Keratinocyte (primary cell): ENCODE measurements around the gene SCAMP1. TPM values are rescaled to one million over a fixed set of nuclear protein-coding genes. Genes with fewer than 3 reads are reported as not detected.

ENCODE experiments used
- DNase-seq: peaks from one replicate; pipeline ENCODE4 v3.0.0-alpha.2; 2011; ENCODE audit warnings: low read depth, missing footprints, low spot score
- FAIRE-seq: peaks from 2 replicates; lab custom pipeline; 2011; peaks lifted over from hg19 to GRCh38; lab: Jason Lieb, UNC
- H2AFZ ChIP-seq: 2 replicates; pipeline ENCODE4 v1.6.0; 2012; ENCODE audit warnings: low read length, control low read depth, inconsistent platforms; ENCODE audit not compliant: control insufficient read depth
- H3K27ac ChIP-seq: 2 replicates; pipeline ENCODE4 v1.5.1; 2011; ENCODE audit warnings: low read length; ENCODE audit not compliant: control insufficient read depth, insufficient read depth
- H3K27me3 ChIP-seq: 3 replicates; pipeline ENCODE4 v1.6.0; 2011; ENCODE audit warnings: low read length; ENCODE audit not compliant: control insufficient read depth, insufficient read depth; ENCODE audit errors: extremely low read depth
- H3K36me3 ChIP-seq, 2 experiments: 2 replicates in 1 of 2; 3 replicates in 1 of 2; pipeline ENCODE4 v1.5.1; 2011; ENCODE audit warnings: low read length in 2 of 2, mild to moderate bottlenecking in 1 of 2; ENCODE audit not compliant: control insufficient read depth in 2 of 2, insufficient read depth in 2 of 2; ENCODE audit errors: extremely low read depth in 1 of 2
- H3K4me1 ChIP-seq: 3 replicates; pipeline ENCODE4 v1.5.1; 2011; ENCODE audit warnings: low read length; ENCODE audit not compliant: control insufficient read depth, insufficient read depth; ENCODE audit errors: extremely low read depth
- H3K4me2 ChIP-seq: 3 replicates; pipeline ENCODE4 v1.6.0; 2011; ENCODE audit warnings: low read depth, low read length; ENCODE audit not compliant: control insufficient read depth, insufficient read depth; ENCODE audit errors: extremely low read depth
- H3K4me3 ChIP-seq, 3 experiments: fragments of 200-600 bp in 1 of 3; sonication (generic) in 1 of 3; 2 replicates in 2 of 3; 3 replicates in 1 of 3; pipeline ENCODE4 v1.5.1; 2011 to 2016; ENCODE audit warnings: low read length in 3 of 3, mild to moderate bottlenecking in 3 of 3, control low read depth in 2 of 3, inconsistent platforms in 1 of 3, low read depth in 1 of 3, mixed read lengths in 1 of 3, mixed run types in 1 of 3, moderate library complexity in 1 of 3; ENCODE audit not compliant: control insufficient read depth in 2 of 3, insufficient read depth in 2 of 3; ENCODE audit errors: extremely low read depth in 1 of 3
- H3K79me2 ChIP-seq: 2 replicates; pipeline ENCODE4 v1.6.0; 2012; ENCODE audit warnings: low read length; ENCODE audit not compliant: control insufficient read depth, insufficient read depth
- H3K9ac ChIP-seq: 3 replicates; pipeline ENCODE4 v1.6.0; 2011; ENCODE audit warnings: low read length; ENCODE audit not compliant: control insufficient read depth, insufficient read depth; ENCODE audit errors: extremely low read depth
- H3K9me1 ChIP-seq: 3 replicates; pipeline ENCODE4 v1.6.0; 2011; ENCODE audit warnings: low read length; ENCODE audit not compliant: control insufficient read depth, insufficient read depth; ENCODE audit errors: extremely low read depth
- H3K9me3 ChIP-seq: 2 replicates; pipeline ENCODE4 v1.5.1; 2012; ENCODE audit warnings: low read depth, low read length; ENCODE audit not compliant: control insufficient read depth
- H4K20me1 ChIP-seq: 3 replicates; pipeline ENCODE4 v1.6.0; 2011; ENCODE audit warnings: low read length; ENCODE audit not compliant: control insufficient read depth, insufficient read depth; ENCODE audit errors: extremely low read depth
- EZH2 ChIP-seq: IDR thresholded peaks from one replicate; pipeline ENCODE4 v1.6.1; 2012; ENCODE audit warnings: inconsistent platforms, mild to moderate bottlenecking, low read length, moderate library complexity
- dilution Hi-C: fragments of 300-500 bp; cut with MboI; formaldehyde crosslinking; loops from one replicate; pipeline ENCODE4 v1.7.0; 2020; ENCODE audit warnings: low sequenced_read_pairs; ENCODE audit not compliant: extremely low pct_ligation_motif_present
- polyA plus RNA-seq, 5 experiments: library from polyadenylated mRNA; depleted of rRNA in 3 of 5; stranded (reverse) in 3 of 5; stranded (forward) in 1 of 5; unstranded in 1 of 5; fragments of >200 nt; gene quantifications; 1 replicate in 1 of 5; 2 replicates in 3 of 5; 3 replicates in 1 of 5; pipeline versions ENCODE4 v1.2.1 to v1.2.3, GENCODE V29; 2011 to 2012; ENCODE audit warnings: missing spikeins in 2 of 5, low read depth in 1 of 5, low replicate concordance in 1 of 5
- TF ChIP-seq, protein P1 (sequence below), 3 experiments: IDR thresholded peaks in 1 of 3; conservative IDR thresholded peaks in 1 of 3; optimal IDR thresholded peaks in 1 of 3; 2 replicates in 2 of 3; 3 replicates in 1 of 3; pipeline versions ENCODE3 to v1.5.1; 2011; ENCODE audit warnings: low read length in 3 of 3, mild to moderate bottlenecking in 3 of 3, moderate library complexity in 2 of 3, control low read depth in 1 of 3, inconsistent platforms in 1 of 3; ENCODE audit not compliant: insufficient read depth in 2 of 3; ENCODE audit errors: extremely low read depth in 1 of 3

Gene SCAMP1
- polyA plus RNA-seq, 1 donor (not counting 4 experiments of a cell fraction or from before 2014, with no cell fraction given) = 36.6 TPM

DNA sequence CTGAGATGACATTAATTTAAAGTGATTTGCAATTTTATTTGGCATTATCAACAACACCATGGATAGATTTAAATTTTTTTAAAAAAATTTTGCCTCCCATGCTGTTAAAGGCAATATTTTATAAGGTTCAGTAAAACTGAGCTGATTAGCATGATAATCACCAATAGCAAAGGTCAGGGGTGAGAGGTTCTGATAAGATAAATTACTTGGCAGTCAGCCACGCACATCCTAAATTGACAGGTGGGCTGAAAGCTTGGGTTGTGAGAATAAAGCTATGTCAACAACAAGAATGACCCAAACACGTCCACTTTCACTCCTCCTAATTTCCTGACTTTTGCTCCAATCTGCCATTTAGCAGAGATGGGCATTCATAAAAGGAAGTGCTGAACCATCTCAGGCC is 161.0 kb downstream of the SCAMP1 start:
- no peak overlapping the region for H2AFZ ChIP-seq
- DNase-seq (no peak), FAIRE-seq (no peak)
- no peaks in the 10 kb centered on the region for H3K9me3 ChIP-seq
- H3K9me1 ChIP-seq = no peaks in the 10 kb centered on the region
- H3K79me2 ChIP-seq = no peaks in the 10 kb centered on the region
- H3K4me3 ChIP-seq = no peak overlapping the region
- H3K4me1 ChIP-seq = peaks cover 25% of the 10 kb centered on the region
- H3K27me3 ChIP-seq = no peaks in the 10 kb centered on the region
- H3K27ac ChIP-seq = no peak overlapping the region
- H4K20me1 ChIP-seq = no peaks in the 10 kb centered on the region
- dilution Hi-C loops = no loop called here
- no peak overlapping the region for H3K4me2 ChIP-seq
- peaks cover 0 to 2% of the 10 kb centered on the region in 2 experiments for H3K36me3 ChIP-seq
- no peak overlapping the region for H3K9ac ChIP-seq
- TF ChIP-seq, protein P1, sequence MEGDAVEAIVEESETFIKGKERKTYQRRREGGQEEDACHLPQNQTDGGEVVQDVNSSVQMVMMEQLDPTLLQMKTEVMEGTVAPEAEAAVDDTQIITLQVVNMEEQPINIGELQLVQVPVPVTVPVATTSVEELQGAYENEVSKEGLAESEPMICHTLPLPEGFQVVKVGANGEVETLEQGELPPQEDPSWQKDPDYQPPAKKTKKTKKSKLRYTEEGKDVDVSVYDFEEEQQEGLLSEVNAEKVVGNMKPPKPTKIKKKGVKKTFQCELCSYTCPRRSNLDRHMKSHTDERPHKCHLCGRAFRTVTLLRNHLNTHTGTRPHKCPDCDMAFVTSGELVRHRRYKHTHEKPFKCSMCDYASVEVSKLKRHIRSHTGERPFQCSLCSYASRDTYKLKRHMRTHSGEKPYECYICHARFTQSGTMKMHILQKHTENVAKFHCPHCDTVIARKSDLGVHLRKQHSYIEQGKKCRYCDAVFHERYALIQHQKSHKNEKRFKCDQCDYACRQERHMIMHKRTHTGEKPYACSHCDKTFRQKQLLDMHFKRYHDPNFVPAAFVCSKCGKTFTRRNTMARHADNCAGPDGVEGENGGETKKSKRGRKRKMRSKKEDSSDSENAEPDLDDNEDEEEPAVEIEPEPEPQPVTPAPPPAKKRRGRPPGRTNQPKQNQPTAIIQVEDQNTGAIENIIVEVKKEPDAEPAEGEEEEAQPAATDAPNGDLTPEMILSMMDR (optimal IDR thresholded peaks at IDR 0.05 in 1 of 3, IDR thresholded peaks at IDR 0.05 in 1 of 3, conservative IDR thresholded peaks at IDR 0.05 in 1 of 3; ENCODE audit: extremely low read depth in 1 of 3, insufficient read depth in 2 of 3, low read length in 3 of 3) = no peak
- no peak for TF ChIP-seq EZH2

DNA sequence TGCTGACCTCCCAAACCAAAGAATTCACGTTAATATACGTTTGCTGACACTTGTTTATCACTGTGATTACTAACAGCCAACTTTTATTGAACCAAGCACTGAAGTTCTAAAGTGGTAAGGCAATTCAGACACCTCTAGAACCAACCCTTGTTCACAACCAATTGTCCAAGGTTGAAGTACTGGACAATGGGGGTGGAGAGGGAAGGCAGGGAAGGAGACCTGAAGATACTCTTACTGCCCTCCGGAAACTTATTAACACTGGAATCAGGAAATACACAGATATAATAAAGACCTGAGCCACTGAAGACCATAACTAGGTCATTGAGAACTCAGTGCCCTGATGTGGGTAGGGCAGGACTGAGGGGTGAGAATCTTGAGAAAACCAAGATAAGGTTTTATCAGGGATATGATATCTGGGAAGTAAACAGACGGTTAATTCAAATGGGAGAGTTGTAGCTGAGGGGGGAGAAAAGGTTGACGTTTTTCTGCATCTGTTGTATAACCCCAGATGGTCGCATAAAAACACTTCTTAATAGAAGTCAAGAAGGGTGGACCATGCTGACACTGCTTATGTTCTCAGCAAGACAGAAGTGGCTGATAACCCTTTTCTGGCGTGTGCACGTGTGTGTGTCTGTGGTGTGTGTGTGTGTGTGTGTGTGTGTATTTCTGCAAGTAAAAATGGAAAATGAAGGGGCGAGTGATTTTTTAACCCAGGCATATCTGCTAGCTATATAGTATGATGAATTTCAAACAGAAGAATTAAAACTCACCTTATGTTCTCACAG is 162.3 kb downstream of the SCAMP1 start:
- DNase-seq (no peak), FAIRE-seq (no peak)
- H3K4me2 ChIP-seq = no peak overlapping the region
- dilution Hi-C loops = no loop called here
- H3K9me3 ChIP-seq = no peaks in the 10 kb centered on the region
- no peak overlapping the region for H3K9ac ChIP-seq
- H2AFZ ChIP-seq = no peak overlapping the region
- H3K27me3 ChIP-seq = no peaks in the 10 kb centered on the region
- H3K27ac ChIP-seq = no peak overlapping the region
- peaks cover 38% of the 10 kb centered on the region for H3K4me1 ChIP-seq
- no peaks in the 10 kb centered on the region for H3K9me1 ChIP-seq
- no peaks in the 10 kb centered on the region for H4K20me1 ChIP-seq
- H3K79me2 ChIP-seq = no peaks in the 10 kb centered on the region
- H3K4me3 ChIP-seq = no peak overlapping the region
- peaks cover 0 to 2% of the 10 kb centered on the region in 2 experiments for H3K36me3 ChIP-seq
- TF ChIP-seq, protein P1 (optimal IDR thresholded peaks at IDR 0.05 in 1 of 3, IDR thresholded peaks at IDR 0.05 in 1 of 3, conservative IDR thresholded peaks at IDR 0.05 in 1 of 3; ENCODE audit: extremely low read depth in 1 of 3, insufficient read depth in 2 of 3, low read length in 3 of 3) = no peak
- no peak for TF ChIP-seq EZH2
